ENCODE data around the gene TRAPPC4.
"Not testable (repeated sequence)": the region's sequence is repeated elsewhere in the genome, so short reads cannot be mapped to it uniquely, and the experiment has no call there.

DNA sequence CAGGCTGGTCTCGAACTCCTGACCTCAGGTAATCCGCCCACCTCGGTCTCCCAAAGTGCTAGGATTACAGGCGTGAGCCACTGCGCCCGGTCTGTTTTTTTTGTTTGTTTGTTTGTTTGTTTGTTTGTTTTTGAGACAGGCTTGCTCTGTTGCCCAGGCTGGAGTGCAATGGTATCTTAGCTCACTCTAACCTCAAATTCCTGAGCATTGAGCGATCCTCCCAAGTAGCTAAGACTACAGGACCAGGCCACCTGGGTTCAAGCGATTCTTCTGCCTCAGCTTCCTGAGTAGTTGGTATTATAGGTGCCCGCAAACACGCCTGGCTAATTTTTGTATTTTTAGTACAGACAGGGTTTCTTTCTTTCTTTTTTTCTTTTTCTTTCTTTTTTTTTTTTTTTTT, 14.9 kb downstream of the TRAPPC4 start:
- TF ChIP-seq CTCF, POLR2A (IDR thresholded peaks at IDR 0.05): not testable (repeated sequence)
